ENCODE results near the gene PDZD7.

GRCh38 chr10:101063548-101064414, 32.9 kb upstream of the PDZD7 start:
- TF ChIP-seq ZNF248 (tag by site-specific recombination; IDR thresholded peaks at IDR 0.05) (no peak), KLF1 (tag by site-specific recombination; IDR thresholded peaks at IDR 0.05) (no peak), ZNF561 (tag by site-specific recombination; IDR thresholded peaks at IDR 0.05; ENCODE audit: borderline replicate concordance) (no peak), CTCF (tag by site-specific recombination; IDR thresholded peaks at IDR 0.05) (no peak), ZBTB49 (tag by site-specific recombination; IDR thresholded peaks at IDR 0.05; ENCODE audit: low read depth) (no peak), ZNF211 (tag by site-specific recombination; IDR thresholded peaks at IDR 0.05; ENCODE audit: low read depth) (no peak), ZNF274 (IDR thresholded peaks at IDR 0.05; ENCODE audit: low read length) (no peak), ZNF274 (tag by site-specific recombination; IDR thresholded peaks at IDR 0.05; ENCODE audit: borderline replicate concordance) (no peak), ZNF677 (tag by site-specific recombination; IDR thresholded peaks at IDR 0.05) (no peak), ZNF324 (tag by site-specific recombination; IDR thresholded peaks at IDR 0.05) (no peak; the same call in 1 of the 2 replicates), SP2 (tag by site-specific recombination; IDR thresholded peaks at IDR 0.05) (no peak), SETDB1 (IDR thresholded peaks at IDR 0.05; ENCODE audit: insufficient read length, low read length) (no peak), ZNF768 (tag by site-specific recombination; IDR thresholded peaks at IDR 0.05) (no peak), ZBTB44 (tag by site-specific recombination; IDR thresholded peaks at IDR 0.05) (no peak)
